NCI-H446 treated with DMSO at 0.1 percent for 48 hours (cell line): Measurements from ENCODE around the gene NR2F6.

Experiments used
- DNase-seq: peaks from one replicate; lab custom pipeline; 2025; lab: John Stamatoyannopoulos, UW

Gene NR2F6

GRCh38 chr19:17237747-17238706 is 7.7 kb downstream of the NR2F6 start:
- no peak for DNase-seq

- DNase-seq = no peak
Measured at GRCh38 chr19:17236811-17237543, 8.7 kb downstream of the NR2F6 start.

GRCh38 chr19:17235971-17236777 is 9.5 kb downstream of the NR2F6 start:
- no peak for DNase-seq

GRCh38 chr19:17235300-17235970 is 10.3 kb downstream of the NR2F6 start:
- peak; percentile 35 for DNase-seq

GRCh38 chr19:17234911-17235299 is 10.8 kb downstream of the NR2F6 start:
- no peak for DNase-seq

GRCh38 chr19:17232258-17232657 is 13.5 kb downstream of the NR2F6 start:
- DNase-seq = no peak

GRCh38 chr19:17229890-17230289 is 15.8 kb downstream of the NR2F6 start:
- no peak for DNase-seq

- DNase-seq = no peak
Measured at GRCh38 chr19:17227798-17228367, 17.8 kb downstream of the NR2F6 start.

GRCh38 chr19:17226002-17226933 is 19.5 kb downstream of the NR2F6 start, which contains the start of gene OCEL1:
TSS of gene OCEL1 (plus strand) at chr19:17226226. CDS start at chr19:17226248, 22 bp downstream.
- DNase-seq = peak; percentile 96

- no peak for DNase-seq
Measured at GRCh38 chr19:17225053-17225452, 20.7 kb downstream of the NR2F6 start.

- no peak for DNase-seq
Measured at GRCh38 chr19:17220207-17220758, 25.4 kb downstream of the NR2F6 start.

GRCh38 chr19:17219286-17219685 is 26.4 kb downstream of the NR2F6 start:
- DNase-seq = no peak

- no peak for DNase-seq
Measured at GRCh38 chr19:17216058-17216670, 29.6 kb downstream of the NR2F6 start.

- DNase-seq = peak; percentile 87
Measured at GRCh38 chr19:17215127-17215971, 30.4 kb downstream of the NR2F6 start, which contains the start of gene USE1. TSS of gene USE1 (plus strand) at chr19:17215357. CDS start at chr19:17215406, 49 bp downstream.

- DNase-seq = no peak
Measured at GRCh38 chr19:17214508-17215126, 31.1 kb downstream of the NR2F6 start.

GRCh38 chr19:17213334-17213733 is 32.4 kb downstream of the NR2F6 start:
- no peak for DNase-seq

- no peak for DNase-seq
Measured at GRCh38 chr19:17211547-17212446, 33.9 kb downstream of the NR2F6 start.
